Activated naive CD8-positive, alpha-beta T cell treated with anti-CD3 and anti-CD28 coated beads for 36 hours (primary cell): ENCODE results near the gene SLC35F6. TPM values are rescaled to one million over a fixed set of nuclear protein-coding genes. Genes with fewer than 3 reads are reported as not detected.
"Not testable (repeated sequence)": the region's sequence is repeated elsewhere in the genome, so short reads cannot be mapped to it uniquely, and the experiment has no call there.

ENCODE experiments used
- DNase-seq: peaks from one replicate; pipeline ENCODE4 v3.0.0; 2021
- H3K27ac Mint-ChIP-seq: one replicate; pipeline ENCODE4 v1.8.0; 2022; ENCODE audit warnings: mild to moderate bottlenecking, moderate library complexity, mixed read lengths
- H3K27me3 Mint-ChIP-seq: one replicate; pipeline ENCODE4 v1.8.0; 2022; ENCODE audit warnings: mild to moderate bottlenecking, mixed read lengths
- H3K36me3 Mint-ChIP-seq: one replicate; pipeline ENCODE4 v1.8.0; 2021; ENCODE audit warnings: mild to moderate bottlenecking, mixed read lengths
- H3K4me1 Mint-ChIP-seq: one replicate; pipeline ENCODE4 v1.8.0; 2021; ENCODE audit warnings: mixed read lengths
- H3K4me3 Mint-ChIP-seq: one replicate; pipeline ENCODE4 v1.8.0; 2022; ENCODE audit warnings: mild to moderate bottlenecking, moderate library complexity, mixed read lengths
- H3K9me3 Mint-ChIP-seq: one replicate; pipeline ENCODE4 v1.8.0; 2022; ENCODE audit warnings: mixed read lengths
- total RNA-seq, 2 experiments: library from RNA; stranded (reverse); gene quantifications; one replicate each; pipeline ENCODE4 v1.2.3, GENCODE V29; 2021

SLC35F6 gene
- total RNA-seq, 2 experiments from 2014 or later: 6.3 TPM

DNA sequence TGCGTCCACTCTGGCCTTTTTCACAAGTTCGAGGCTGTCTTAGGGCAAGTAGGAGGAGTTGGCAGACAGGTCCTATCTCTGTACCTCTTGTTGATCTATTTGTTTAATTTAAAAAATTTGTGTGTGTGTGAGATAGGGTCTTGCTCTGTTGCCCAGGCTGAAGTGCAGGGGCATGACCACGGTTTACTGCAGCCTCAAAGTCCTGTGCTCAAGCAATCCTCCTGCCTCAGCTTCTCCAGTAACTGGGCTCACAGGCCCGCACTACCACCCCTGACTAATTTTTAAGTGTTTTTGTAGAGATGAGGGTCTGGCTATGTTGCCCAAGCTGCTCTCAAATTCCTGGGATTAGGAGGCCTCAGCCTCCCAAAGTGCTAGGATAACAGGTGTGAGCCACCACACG, 4.2 kb upstream of the SLC35F6 start:
- H3K4me1 Mint-ChIP-seq: peaks cover 14% of the 10 kb centered on the region
- H3K9me3 Mint-ChIP-seq: no peaks in the 10 kb centered on the region
- no peak for DNase-seq
- no peaks in the 10 kb centered on the region for H3K27me3 Mint-ChIP-seq
- H3K36me3 Mint-ChIP-seq: no peaks in the 10 kb centered on the region
- no peak overlapping the region for H3K4me3 Mint-ChIP-seq
- H3K27ac Mint-ChIP-seq: no peak overlapping the region

- H3K4me1 Mint-ChIP-seq: peaks cover 26% of the 10 kb centered on the region
- not testable (repeated sequence) for H3K27ac Mint-ChIP-seq, DNase-seq, H3K9me3 Mint-ChIP-seq, H3K36me3 Mint-ChIP-seq, H3K4me3 Mint-ChIP-seq, H3K27me3 Mint-ChIP-seq
Observed at GRCh38 chr2:26760991-26761390, 3.1 kb upstream of the SLC35F6 start.

DNA sequence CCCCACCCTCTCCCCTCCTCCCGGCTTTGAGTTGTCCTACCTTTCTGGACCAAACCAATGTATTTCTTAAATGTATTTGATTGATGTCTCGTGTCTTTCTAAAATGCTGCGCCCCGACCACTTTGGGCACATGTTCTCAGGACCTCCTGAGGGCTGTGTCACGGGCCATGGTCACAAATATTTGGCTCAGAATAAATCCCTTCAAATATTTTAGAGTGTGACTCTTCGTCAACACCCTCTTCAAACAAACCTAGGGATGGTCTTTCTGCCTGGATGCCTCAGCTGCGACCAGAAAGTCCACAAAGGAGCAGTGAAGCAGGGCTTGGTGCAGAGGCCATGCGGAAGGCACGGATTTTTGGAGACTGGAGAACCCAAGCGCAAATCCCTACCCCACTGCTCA, 1.1 kb upstream of the SLC35F6 start:
- no peaks in the 10 kb centered on the region for H3K27me3 Mint-ChIP-seq
- no peak for DNase-seq
- no peaks in the 10 kb centered on the region for H3K36me3 Mint-ChIP-seq
- H3K4me1 Mint-ChIP-seq: peaks cover 25% of the 10 kb centered on the region
- H3K4me3 Mint-ChIP-seq: no peak overlapping the region
- H3K9me3 Mint-ChIP-seq: no peaks in the 10 kb centered on the region
- H3K27ac Mint-ChIP-seq: no peak overlapping the region

- DNase-seq: no peak
- H3K4me3 Mint-ChIP-seq: peak overlapping the region; percentile 93
- no peaks in the 10 kb centered on the region for H3K36me3 Mint-ChIP-seq
- H3K9me3 Mint-ChIP-seq: no peaks in the 10 kb centered on the region
- H3K4me1 Mint-ChIP-seq: peaks cover 33% of the 10 kb centered on the region
- no peaks in the 10 kb centered on the region for H3K27me3 Mint-ChIP-seq
- H3K27ac Mint-ChIP-seq: peak overlapping the region; percentile 81
Observed at GRCh38 chr2:26764906-26765305, 822 bp downstream of the SLC35F6 start.

- no peaks in the 10 kb centered on the region for H3K27me3 Mint-ChIP-seq
- no peak overlapping the region for H3K27ac Mint-ChIP-seq
- no peaks in the 10 kb centered on the region for H3K9me3 Mint-ChIP-seq
- H3K4me1 Mint-ChIP-seq: peaks cover 37% of the 10 kb centered on the region
- no peak for DNase-seq
- no peaks in the 10 kb centered on the region for H3K36me3 Mint-ChIP-seq
- H3K4me3 Mint-ChIP-seq: peak overlapping the region; percentile 93
Observed at GRCh38 chr2:26765475-26766200, 1.6 kb downstream of the SLC35F6 start.

DNA sequence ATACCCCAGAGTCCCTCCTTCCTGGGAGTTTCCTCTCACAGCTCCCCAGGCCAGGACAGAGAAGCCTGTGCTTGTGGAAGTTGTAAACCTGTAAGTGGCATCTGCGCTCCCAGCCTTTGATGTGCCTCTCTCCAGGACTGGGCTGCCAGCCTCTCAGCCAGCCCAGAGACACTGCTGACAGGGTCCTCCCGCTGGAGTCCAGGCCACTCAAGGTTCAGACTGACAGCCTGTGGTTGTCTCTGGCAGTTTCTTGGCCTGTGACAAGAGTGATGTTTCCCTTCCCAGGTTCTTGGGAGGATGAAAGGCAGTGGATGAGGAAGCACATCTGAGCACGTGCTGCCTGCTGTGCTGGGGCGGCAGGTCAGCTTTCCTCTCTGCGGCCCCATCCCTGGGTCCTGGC, 3.0 kb downstream of the SLC35F6 start:
- Mint-ChIP-seq H3K4me1 (peaks cover 45% of the 10 kb centered on the region), H3K27me3 (no peaks in the 10 kb centered on the region), H3K36me3 (peaks cover 2% of the 10 kb centered on the region), H3K27ac (no peak overlapping the region), H3K9me3 (no peaks in the 10 kb centered on the region), H3K4me3 (no peak overlapping the region)
- DNase-seq: no peak

DNA sequence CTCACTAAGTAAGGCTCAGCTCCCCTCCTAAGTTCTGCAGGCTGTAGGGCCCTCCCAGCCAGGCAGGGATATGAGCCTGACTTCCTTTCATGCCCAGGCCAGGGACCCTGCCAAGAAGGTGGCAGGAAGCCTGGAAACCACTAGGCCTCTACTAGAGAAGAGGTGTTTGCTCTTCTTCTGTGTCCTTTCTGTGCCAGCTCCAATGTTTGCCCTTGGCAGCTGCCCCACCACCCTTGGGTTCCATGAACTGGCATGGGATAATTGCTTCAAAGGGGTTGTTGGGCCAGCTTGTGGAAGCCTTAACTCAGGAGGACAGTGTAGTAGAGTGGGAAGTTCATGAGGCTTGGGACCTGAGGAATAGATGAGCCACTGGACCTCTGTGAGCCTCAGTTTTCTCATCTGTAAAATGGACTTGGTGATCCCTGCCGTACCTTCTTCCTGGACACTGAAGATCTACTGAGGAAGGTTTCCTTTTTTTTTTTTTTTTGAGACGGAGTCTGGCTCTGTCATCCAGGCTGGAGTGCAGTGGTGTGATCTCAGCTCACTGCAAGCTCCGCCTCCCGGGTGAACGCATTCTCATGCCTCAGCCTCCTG, 3.9 kb downstream of the SLC35F6 start:
- Mint-ChIP-seq H3K27ac (no peak overlapping the region), H3K9me3 (no peaks in the 10 kb centered on the region), H3K4me3 (no peak overlapping the region), H3K27me3 (no peaks in the 10 kb centered on the region), H3K4me1 (peaks cover 52% of the 10 kb centered on the region), H3K36me3 (peaks cover 5% of the 10 kb centered on the region)
- no peak for DNase-seq

DNA sequence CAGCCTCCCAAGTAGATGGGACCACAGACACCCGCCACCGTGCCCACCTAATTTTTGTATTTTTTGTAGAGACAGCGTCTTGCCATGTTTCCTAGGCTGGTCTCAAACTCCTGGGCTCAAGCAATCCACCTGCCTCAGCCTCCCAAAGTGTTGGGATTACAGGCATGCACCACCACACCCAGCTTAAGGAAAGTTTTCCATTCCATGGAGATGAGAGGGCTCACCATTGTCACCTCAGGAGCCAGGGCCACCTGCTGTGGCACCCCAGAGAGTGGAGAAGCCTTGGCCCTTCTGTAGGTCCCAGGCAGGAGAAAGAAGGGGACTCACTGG, 4.6 kb downstream of the SLC35F6 start:
- Mint-ChIP-seq H3K36me3 (peaks cover 5% of the 10 kb centered on the region), H3K4me1 (peaks cover 50% of the 10 kb centered on the region), H3K27me3 (no peaks in the 10 kb centered on the region), H3K4me3 (no peak overlapping the region), H3K27ac (no peak overlapping the region), H3K9me3 (no peaks in the 10 kb centered on the region)
- no peak for DNase-seq

GRCh38 chr2:26769089-26769761, 5.1 kb downstream of the SLC35F6 start:
- no peak overlapping the region for H3K27ac Mint-ChIP-seq
- H3K4me1 Mint-ChIP-seq: peaks cover 51% of the 10 kb centered on the region
- H3K36me3 Mint-ChIP-seq: peaks cover 5% of the 10 kb centered on the region
- H3K4me3 Mint-ChIP-seq: no peak overlapping the region
- no peak for DNase-seq
- no peaks in the 10 kb centered on the region for H3K9me3 Mint-ChIP-seq
- no peaks in the 10 kb centered on the region for H3K27me3 Mint-ChIP-seq

- peak; percentile 32 for DNase-seq
- Mint-ChIP-seq H3K36me3 (peaks cover 5% of the 10 kb centered on the region), H3K27me3 (no peaks in the 10 kb centered on the region), H3K4me1 (peaks cover 39% of the 10 kb centered on the region), H3K9me3 (no peaks in the 10 kb centered on the region), H3K27ac (no peak overlapping the region), H3K4me3 (peak overlapping the region; percentile 1)
Observed at GRCh38 chr2:26770986-26771586, 7.0 kb downstream of the SLC35F6 start.

DNA sequence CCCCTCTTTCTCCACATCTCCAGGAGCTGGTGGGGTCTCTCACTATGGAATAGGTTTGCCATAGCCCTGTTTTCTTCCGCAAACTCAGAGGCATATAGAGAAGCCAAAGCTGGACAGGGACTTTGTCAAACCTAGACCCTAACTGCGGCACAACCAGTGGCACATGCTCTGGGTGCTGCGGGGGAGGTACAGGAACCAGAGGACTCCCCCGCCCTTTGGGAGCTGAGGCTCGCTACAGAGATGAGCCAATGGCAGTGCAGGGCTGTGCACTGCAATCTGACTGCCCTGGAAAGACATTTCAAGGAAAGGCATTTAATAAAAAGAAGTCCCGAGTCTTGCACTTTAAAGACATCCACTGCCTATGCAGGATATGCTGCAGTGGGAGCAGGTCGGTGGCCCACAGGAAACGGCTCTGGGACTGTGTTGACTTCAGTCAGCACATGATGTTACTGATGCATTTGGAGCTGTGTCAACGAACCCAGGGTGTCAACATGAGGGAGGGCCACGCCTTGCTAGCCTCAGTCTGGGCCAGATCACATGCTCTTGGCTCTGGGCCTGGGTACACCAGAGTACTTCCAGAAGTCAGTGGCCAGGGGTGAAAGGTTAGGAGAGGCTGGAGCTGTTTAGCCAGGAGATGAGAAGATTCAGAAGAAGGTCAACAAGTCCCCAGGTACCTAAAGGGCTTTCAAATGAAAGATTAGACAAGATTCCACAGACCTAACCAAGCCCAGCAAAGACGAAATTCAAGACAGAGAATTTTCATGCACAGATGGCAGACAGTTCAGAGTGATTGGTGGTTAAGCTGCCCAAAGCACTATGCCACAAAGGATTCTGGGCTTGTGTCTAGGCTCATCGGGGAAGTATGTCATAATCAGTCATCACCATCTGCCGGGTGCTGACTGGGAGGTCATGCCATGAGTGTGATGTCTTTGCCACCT, 8.2 kb downstream of the SLC35F6 start:
- Mint-ChIP-seq H3K9me3 (no peaks in the 10 kb centered on the region), H3K4me3 (peak overlapping the region; percentile 8), H3K27ac (peak overlapping the region; percentile 36), H3K27me3 (no peaks in the 10 kb centered on the region), H3K4me1 (peaks cover 34% of the 10 kb centered on the region), H3K36me3 (peaks cover 5% of the 10 kb centered on the region)
- no peak for DNase-seq

GRCh38 chr2:26776195-26776800, 12.2 kb downstream of the SLC35F6 start:
- Mint-ChIP-seq H3K36me3 (peaks cover 11% of the 10 kb centered on the region), H3K9me3 (no peaks in the 10 kb centered on the region), H3K4me3 (no peak overlapping the region), H3K4me1 (peaks cover 16% of the 10 kb centered on the region), H3K27ac (no peak overlapping the region), H3K27me3 (no peaks in the 10 kb centered on the region)
- no peak for DNase-seq

DNA sequence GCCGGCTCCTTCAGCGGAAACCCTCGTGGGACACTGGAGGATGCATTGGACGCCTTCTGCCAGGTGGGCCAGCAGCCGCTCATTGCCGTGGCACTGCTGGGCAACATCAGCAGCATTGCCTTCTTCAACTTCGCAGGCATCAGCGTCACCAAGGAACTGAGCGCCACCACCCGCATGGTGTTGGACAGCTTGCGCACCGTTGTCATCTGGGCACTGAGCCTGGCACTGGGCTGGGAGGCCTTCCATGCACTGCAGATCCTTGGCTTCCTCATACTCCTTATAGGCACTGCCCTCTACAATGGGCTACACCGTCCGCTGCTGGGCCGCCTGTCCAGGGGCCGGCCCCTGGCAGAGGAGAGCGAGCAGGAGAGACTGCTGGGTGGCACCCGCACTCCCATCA, 14.0 kb downstream of the SLC35F6 start:
- peaks cover 6% of the 10 kb centered on the region for H3K36me3 Mint-ChIP-seq
- DNase-seq: no peak
- H3K27me3 Mint-ChIP-seq: no peaks in the 10 kb centered on the region
- H3K27ac Mint-ChIP-seq: no peak overlapping the region
- no peaks in the 10 kb centered on the region for H3K9me3 Mint-ChIP-seq
- peaks cover 3% of the 10 kb centered on the region for H3K4me1 Mint-ChIP-seq
- H3K4me3 Mint-ChIP-seq: no peak overlapping the region

DNA sequence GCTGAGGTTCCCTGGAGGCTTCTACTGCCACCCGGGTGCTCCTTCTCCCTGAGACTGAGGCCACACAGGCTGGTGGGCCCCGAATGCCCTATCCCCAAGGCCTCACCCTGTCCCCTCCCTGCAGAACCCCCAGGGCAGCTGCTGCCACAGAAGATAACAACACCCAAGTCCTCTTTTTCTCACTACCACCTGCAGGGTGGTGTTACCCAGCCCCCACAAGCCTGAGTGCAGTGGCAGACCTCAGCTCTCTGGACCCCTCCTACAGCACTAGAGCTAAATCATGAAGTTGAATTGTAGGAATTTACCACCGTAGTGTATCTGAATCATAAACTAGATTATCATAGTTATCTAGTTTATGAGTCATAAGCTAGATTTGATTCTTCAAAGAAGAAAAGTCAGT, 14.4 kb downstream of the SLC35F6 start:
- Mint-ChIP-seq H3K4me3 (no peak overlapping the region), H3K27ac (no peak overlapping the region), H3K4me1 (peaks cover 3% of the 10 kb centered on the region), H3K36me3 (peaks cover 6% of the 10 kb centered on the region), H3K9me3 (no peaks in the 10 kb centered on the region), H3K27me3 (no peaks in the 10 kb centered on the region)
- no peak for DNase-seq
